ENCODE results near the gene ANKS6. TPM values are rescaled to one million over a fixed set of nuclear protein-coding genes. Genes with fewer than 3 reads are reported as not detected.
A peak's percentile ranks its signal among the peaks of the same experiment; 100 is the strongest.

Gene ANKS6
- total RNA-seq, 1 experiment from 2014 or later: 19.6 TPM

- ChIA-PET CTCF (no interaction called here), POLR2A (no interaction called here)
- no peaks in the 10 kb centered on the region for H3K4me1 ChIP-seq (ENCODE audit: control insufficient read depth, insufficient read depth, low read length)
- no peak overlapping the region for H3K4me3 ChIP-seq (ENCODE audit: low read depth in 2 of 2, low read length in 2 of 2)
- TF ChIP-seq POLR2AphosphoS5 (IDR thresholded peaks at IDR 0.05; ENCODE audit: low read depth, low read length): no peak
- no peak for TF ChIP-seq SIN3A (IDR thresholded peaks at IDR 0.05; ENCODE audit: borderline replicate concordance, insufficient read depth, low read depth, low read length)
- TF ChIP-seq TCF7L2 (IDR thresholded peaks at IDR 0.05; ENCODE audit: low read depth, low read length): no peak
- no peak for TF ChIP-seq CTCF (IDR thresholded peaks at IDR 0.05)
- TF ChIP-seq, protein P1, sequence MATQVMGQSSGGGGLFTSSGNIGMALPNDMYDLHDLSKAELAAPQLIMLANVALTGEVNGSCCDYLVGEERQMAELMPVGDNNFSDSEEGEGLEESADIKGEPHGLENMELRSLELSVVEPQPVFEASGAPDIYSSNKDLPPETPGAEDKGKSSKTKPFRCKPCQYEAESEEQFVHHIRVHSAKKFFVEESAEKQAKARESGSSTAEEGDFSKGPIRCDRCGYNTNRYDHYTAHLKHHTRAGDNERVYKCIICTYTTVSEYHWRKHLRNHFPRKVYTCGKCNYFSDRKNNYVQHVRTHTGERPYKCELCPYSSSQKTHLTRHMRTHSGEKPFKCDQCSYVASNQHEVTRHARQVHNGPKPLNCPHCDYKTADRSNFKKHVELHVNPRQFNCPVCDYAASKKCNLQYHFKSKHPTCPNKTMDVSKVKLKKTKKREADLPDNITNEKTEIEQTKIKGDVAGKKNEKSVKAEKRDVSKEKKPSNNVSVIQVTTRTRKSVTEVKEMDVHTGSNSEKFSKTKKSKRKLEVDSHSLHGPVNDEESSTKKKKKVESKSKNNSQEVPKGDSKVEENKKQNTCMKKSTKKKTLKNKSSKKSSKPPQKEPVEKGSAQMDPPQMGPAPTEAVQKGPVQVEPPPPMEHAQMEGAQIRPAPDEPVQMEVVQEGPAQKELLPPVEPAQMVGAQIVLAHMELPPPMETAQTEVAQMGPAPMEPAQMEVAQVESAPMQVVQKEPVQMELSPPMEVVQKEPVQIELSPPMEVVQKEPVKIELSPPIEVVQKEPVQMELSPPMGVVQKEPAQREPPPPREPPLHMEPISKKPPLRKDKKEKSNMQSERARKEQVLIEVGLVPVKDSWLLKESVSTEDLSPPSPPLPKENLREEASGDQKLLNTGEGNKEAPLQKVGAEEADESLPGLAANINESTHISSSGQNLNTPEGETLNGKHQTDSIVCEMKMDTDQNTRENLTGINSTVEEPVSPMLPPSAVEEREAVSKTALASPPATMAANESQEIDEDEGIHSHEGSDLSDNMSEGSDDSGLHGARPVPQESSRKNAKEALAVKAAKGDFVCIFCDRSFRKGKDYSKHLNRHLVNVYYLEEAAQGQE (IDR thresholded peaks at IDR 0.05; ENCODE audit: insufficient read depth in 1 of 2, low read depth in 2 of 2, low read length in 1 of 2): no peak
- no peak for DNase-seq (ENCODE audit: low read depth, low spot score)
- H3K36me3 ChIP-seq (ENCODE audit: control insufficient read depth, insufficient read depth, low read length): no peaks in the 10 kb centered on the region
- no peaks in the 10 kb centered on the region for H3K9me3 ChIP-seq (ENCODE audit: control insufficient read depth, insufficient read depth, low read depth, low read length)
- no peaks in the 10 kb centered on the region for H3K27me3 ChIP-seq (ENCODE audit: control insufficient read depth, insufficient read depth, low read length)
- intact Hi-C loops (cut with micrococcal nuclease; ENCODE audit: unreplicated experiment) (no loop called here), in situ Hi-C loops (cut with HindIII; ENCODE audit: low pct_unique_long_range_greater_than_20kb, low sequenced_read_pairs) (no loop called here)
- no peak for ATAC-seq
- no peak overlapping the region for H3K27ac ChIP-seq (ENCODE audit: low read length)
- BruUV-seq (replicated peaks): no TSS peak
Measured at GRCh38 chr9:98797491-98797890, 1.1 kb upstream of the ANKS6 start.

DNA sequence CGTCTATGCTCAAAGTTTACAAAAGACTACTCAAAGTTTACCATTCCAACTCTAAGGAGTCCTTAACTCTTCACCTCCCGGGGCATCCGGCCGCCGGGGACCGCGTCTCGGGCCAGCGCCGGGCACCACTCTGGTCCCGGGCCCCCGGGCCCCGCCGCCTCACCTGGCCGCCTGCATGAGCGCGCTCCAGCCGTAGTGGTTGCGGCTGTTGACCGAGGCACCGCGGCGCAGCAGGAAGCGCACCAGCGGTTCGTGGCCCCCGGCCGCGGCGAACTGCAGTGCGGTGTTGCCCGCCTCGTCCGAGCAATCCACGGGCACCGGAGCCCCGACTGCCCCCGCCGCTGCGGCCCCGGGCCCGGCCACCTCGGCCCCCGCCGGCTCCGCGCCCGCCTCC is 388 bp downstream of the ANKS6 start:
- DNase-seq (ENCODE audit: low read depth, low spot score) (no peak), ATAC-seq (peak; percentile 76)
- intact Hi-C loops (cut with micrococcal nuclease; ENCODE audit: unreplicated experiment): no loop called here
- Histone ChIP-seq H3K4me1 (ENCODE audit: control insufficient read depth, insufficient read depth, low read length) (peaks cover 7% of the 10 kb centered on the region), H3K9me3 (ENCODE audit: control insufficient read depth, insufficient read depth, low read depth, low read length) (no peaks in the 10 kb centered on the region), H3K27me3 (ENCODE audit: control insufficient read depth, insufficient read depth, low read length) (no peaks in the 10 kb centered on the region), H3K4me3 (ENCODE audit: low read depth in 2 of 2, low read length in 2 of 2) (peak overlapping the region; percentile 62 to 64), H3K36me3 (ENCODE audit: control insufficient read depth, insufficient read depth, low read length) (no peaks in the 10 kb centered on the region), H3K27ac (ENCODE audit: low read length) (peak overlapping the region; percentile 66)
- ChIA-PET POLR2A (no interaction called here), CTCF (no interaction called here)
- in situ Hi-C loops (cut with HindIII; ENCODE audit: low pct_unique_long_range_greater_than_20kb, low sequenced_read_pairs): no loop called here
- BruUV-seq (replicated peaks): no TSS peak
- no peak for TF ChIP-seq POLR2AphosphoS5 (IDR thresholded peaks at IDR 0.05; ENCODE audit: low read depth, low read length)

GRCh38 chr9:98795295-98795955 is 930 bp downstream of the ANKS6 start:
- intact Hi-C loops (cut with micrococcal nuclease; ENCODE audit: unreplicated experiment) (no loop called here), in situ Hi-C loops (cut with HindIII; ENCODE audit: low pct_unique_long_range_greater_than_20kb, low sequenced_read_pairs) (no loop called here)
- POLR2A ChIA-PET: interaction anchor here (0.6 kb wide), 1 partner anchor 181 kb away, joined by 3 read pairs; no protein-coding TSS in a partner anchor
- CTCF ChIA-PET: no interaction called here
- ATAC-seq (no peak), DNase-seq (ENCODE audit: low read depth, low spot score) (no peak)
- peaks cover 10% of the 10 kb centered on the region for H3K4me1 ChIP-seq (ENCODE audit: control insufficient read depth, insufficient read depth, low read length)
- no peaks in the 10 kb centered on the region for H3K9me3 ChIP-seq (ENCODE audit: control insufficient read depth, insufficient read depth, low read depth, low read length)
- peak overlapping the region; percentile 66 for H3K27ac ChIP-seq (ENCODE audit: low read length)
- H3K36me3 ChIP-seq (ENCODE audit: control insufficient read depth, insufficient read depth, low read length): no peaks in the 10 kb centered on the region
- no peaks in the 10 kb centered on the region for H3K27me3 ChIP-seq (ENCODE audit: control insufficient read depth, insufficient read depth, low read length)
- TSS peak; percentile 63 for BruUV-seq (replicated peaks)
- peak overlapping the region; percentile 62 to 64 for H3K4me3 ChIP-seq (ENCODE audit: low read depth in 2 of 2, low read length in 2 of 2)
- TF ChIP-seq CTCF (IDR thresholded peaks at IDR 0.05): no peak
- no peak for TF ChIP-seq TCF7L2 (IDR thresholded peaks at IDR 0.05; ENCODE audit: low read depth, low read length)
- no peak for TF ChIP-seq POLR2AphosphoS5 (IDR thresholded peaks at IDR 0.05; ENCODE audit: low read depth, low read length)
- TF ChIP-seq SIN3A (IDR thresholded peaks at IDR 0.05; ENCODE audit: borderline replicate concordance, insufficient read depth, low read depth, low read length): no peak
- TF ChIP-seq, protein P1 (IDR thresholded peaks at IDR 0.05; ENCODE audit: insufficient read depth in 1 of 2, low read depth in 2 of 2, low read length in 1 of 2): no peak
